H1 (cell line): ENCODE data around the gene ABCG1. TPM values are rescaled to one million over a fixed set of nuclear protein-coding genes. Genes with fewer than 3 reads are reported as not detected.

Experiments
- ASH2L ChIP-seq: fragments of 200-600, 300-600 bp; sonication (generic); IDR thresholded peaks from one replicate; pipeline ENCODE4 v1.7.1; 2017; ENCODE audit warnings: low read length
- ATF2 ChIP-seq: IDR thresholded peaks from 2 replicates; pipeline ENCODE4 v1.6.1; 2012; ENCODE audit warnings: low read length, inconsistent platforms
- CHD7 ChIP-seq: fragments of 300-600 bp; sonication (generic); IDR thresholded peaks from 2 replicates; pipeline ENCODE4 v1.7.1; 2012; ENCODE audit warnings: low read length, moderate library complexity, mild to moderate bottlenecking, inconsistent platforms; ENCODE audit not compliant: insufficient replicate concordance
- CREB1 ChIP-seq: IDR thresholded peaks from 2 replicates; pipeline ENCODE4 v1.6.1; 2012; ENCODE audit warnings: inconsistent platforms
- HDAC2 ChIP-seq, 2 experiments: fragments of 300-600 bp in 1 of 2; sonication (generic) in 1 of 2; IDR thresholded peaks; 2 replicates each; pipeline ENCODE4 v1.6.1; 2011 to 2012; ENCODE audit warnings: low read depth in 2 of 2, low read length in 2 of 2, mild to moderate bottlenecking in 2 of 2, moderate library complexity in 2 of 2, borderline replicate concordance in 1 of 2, inconsistent platforms in 1 of 2
- JUND ChIP-seq: IDR thresholded peaks from 2 replicates; pipeline ENCODE4 v1.6.1; 2011; ENCODE audit warnings: mild to moderate bottlenecking, improper control_type of control experiment, low read length
- PHF8 ChIP-seq: fragments of 200-600 bp; sonication (generic); conservative IDR thresholded peaks from 2 replicates; pipeline ENCODE4 v1.7.1; 2012; ENCODE audit warnings: low read depth, mild to moderate bottlenecking, inconsistent platforms, low read length, moderate library complexity
- POLR2AphosphoS5 ChIP-seq: IDR thresholded peaks from 2 replicates; pipeline ENCODE4 v1.6.1; 2011; ENCODE audit warnings: low read depth, low read length
- SIRT6 ChIP-seq: IDR thresholded peaks from one replicate; pipeline ENCODE4 v1.7.1; 2012; ENCODE audit warnings: low read length, inconsistent platforms
- SP1 ChIP-seq: IDR thresholded peaks from 2 replicates; pipeline ENCODE4 v1.6.1; 2011; ENCODE audit warnings: low read depth, low read length
- polyA plus RNA-seq, 7 experiments: library from polyadenylated mRNA; depleted of rRNA in 3 of 7; stranded (reverse) in 5 of 7; unstranded in 2 of 7; fragments of >200 nt in 5 of 7; fragments of 200-250 nt in 2 of 7; gene quantifications; 1 replicate in 5 of 7; 2 replicates in 1 of 7; 4 replicates in 1 of 7; pipeline versions ENCODE4 v1.2.1 to v1.2.3, GENCODE V29; 2011 to 2013; ENCODE audit warnings: missing spikeins in 2 of 7, mixed read lengths in 2 of 7
- total RNA-seq: library from RNA; stranded (reverse); fragmentation: NEBNext Ultra II Directional; extraction: Animal tissue kit (Norgen Biotek cat#: 25700); gene quantifications from 2 replicates; pipeline ENCODE4 v1.2.1, GENCODE V29; 2021

The ABCG1 gene
- total and polyA plus RNA-seq, 2 of the 8 experiments (the other 6 are each of a cell fraction or from before 2014, with no cell fraction given) = 2.1 to 4.0 TPM

DNA sequence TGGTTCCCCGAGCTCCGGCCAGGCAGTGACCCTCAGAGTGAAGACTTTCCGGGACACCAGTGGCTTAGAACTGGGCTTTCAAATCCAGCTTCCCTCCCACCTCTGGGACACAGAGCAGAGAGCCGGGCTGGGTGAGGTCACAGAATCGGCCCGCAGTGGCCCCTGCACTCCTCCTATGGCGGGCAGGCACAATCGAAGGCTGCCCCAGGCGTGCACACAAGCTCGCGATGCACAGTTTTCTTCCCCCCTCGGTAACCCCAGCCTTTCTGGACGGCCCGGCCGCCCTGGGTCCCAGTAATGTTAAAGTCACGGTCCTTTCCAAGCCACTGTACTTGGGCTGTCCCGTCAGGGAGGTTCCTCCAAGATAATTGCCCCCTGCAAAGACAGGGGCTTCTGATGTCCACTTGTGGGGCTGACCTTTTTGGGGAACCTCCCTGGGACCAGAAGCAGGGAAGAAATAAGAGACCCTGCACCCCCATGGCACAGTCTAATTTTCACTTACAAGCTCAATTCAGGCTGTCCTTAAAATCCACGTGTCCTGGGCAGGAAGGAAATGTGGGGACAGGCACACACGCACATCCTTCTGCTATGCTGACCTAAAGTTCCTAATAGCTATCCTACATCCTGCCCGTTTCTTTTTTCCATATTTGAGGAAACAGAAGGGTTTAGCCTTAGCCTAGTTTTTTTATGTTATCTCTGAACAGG is 82.6 kb downstream of the ABCG1 start (continued):
- TF ChIP-seq CHD7 = no peak
- TF ChIP-seq HDAC2 (IDR thresholded peaks at IDR 0.05; ENCODE audit: borderline replicate concordance in 1 of 2, low read depth in 2 of 2, low read length in 2 of 2) = no peak
- TF ChIP-seq JUND = no peak
- no peak for TF ChIP-seq ATF2
- no peak for TF ChIP-seq PHF8
- no peak for TF ChIP-seq ASH2L
- no peak for TF ChIP-seq SIRT6
- no peak for TF ChIP-seq CREB1
- no peak for TF ChIP-seq POLR2AphosphoS5
- no peak for TF ChIP-seq SP1
